Vagina (tissue), 2 donors: ENCODE measurements around the gene MTURN. TPM values are rescaled to one million over a fixed set of nuclear protein-coding genes. Genes with fewer than 3 reads are reported as not detected.

Experiments
- DNase-seq, 2 donors: peaks; one replicate each; pipeline ENCODE4 v3.0.0-alpha.2; 2017; ENCODE audit errors: extremely low spot score in 2 of 2
- H3K27ac ChIP-seq: fragments of 200-600 bp; sonication (generic); one replicate; pipeline ENCODE4 v1.5.1; 2019
- H3K27me3 ChIP-seq: fragments of 200-600 bp; sonication (generic); one replicate; pipeline ENCODE4 v1.5.1; 2019
- H3K36me3 ChIP-seq, 2 donors: fragments of 200-600 bp; sonication (generic); one replicate each; pipeline ENCODE4 v1.5.1; 2017 to 2019
- H3K4me1 ChIP-seq: fragments of 200-600 bp; sonication (generic); one replicate; pipeline ENCODE4 v1.5.1; 2019
- H3K4me3 ChIP-seq, 2 donors: fragments of 200-600 bp; sonication (generic); 1 replicate in 1 of 2; 2 replicates in 1 of 2; pipeline ENCODE4 v1.5.1; 2016 to 2019
- H3K9me3 ChIP-seq: fragments of 200-600 bp; sonication (generic); one replicate; pipeline ENCODE4 v1.5.1; 2019
- CTCF ChIP-seq, 3 experiments: fragments of 450-650 bp in 2 of 3; fragments of 200-600 bp in 1 of 3; sonication (generic) in 1 of 3; IDR thresholded peaks; one replicate each; pipeline ENCODE4 v1.5.1; 2017 to 2019; ENCODE audit warnings: antibody characterized with exemption in 3 of 3, mild to moderate bottlenecking in 2 of 3, moderate library complexity in 2 of 3
- POLR2A ChIP-seq, 2 donors: fragments of 450-650 bp; IDR thresholded peaks; one replicate each; pipeline ENCODE4 v1.6.1; 2017; ENCODE audit warnings: antibody characterized with exemption in 2 of 2, mild to moderate bottlenecking in 2 of 2, moderate library complexity in 2 of 2
- POLR2AphosphoS5 ChIP-seq, 2 donors: sonication (generic); formaldehyde crosslinking; IDR thresholded peaks; one replicate each; pipeline ENCODE4 v1.9.0; 2017; ENCODE audit warnings: antibody characterized with exemption in 2 of 2, mild to moderate bottlenecking in 2 of 2, low read depth in 1 of 2; ENCODE audit not compliant: insufficient read depth in 1 of 2
- intact Hi-C: fragments of 100-400 bp; cut with DNase I; formaldehyde crosslinking; loops from one replicate; pipeline ENCODE4 v1.15.1; 2023
- small RNA-seq: library from RNA; depleted of rRNA; stranded (forward); fragments of <200 nt; gene quantifications from one replicate; pipeline ENCODE3, GENCODE V24; 2016
- total RNA-seq: library from RNA; depleted of rRNA; stranded (reverse); fragments of >200 nt; gene quantifications from one replicate; pipeline ENCODE4 v1.2.3, GENCODE V29; 2016

MTURN gene
- total RNA-seq, 1 donor from 2014 or later, result 44.2 TPM

- H3K4me3 ChIP-seq, result no peak overlapping the region
- H3K4me1 ChIP-seq, result no peaks in the 10 kb centered on the region
- H3K27ac ChIP-seq, result no peak overlapping the region
- intact Hi-C loops, result no loop called here
- H3K36me3 ChIP-seq, result no peaks in the 10 kb centered on the region
- peak in 1 of 2 donors; percentile 2 for DNase-seq
- H3K9me3 ChIP-seq, result no peaks in the 10 kb centered on the region
- no peaks in the 10 kb centered on the region for H3K27me3 ChIP-seq
- no peak for TF ChIP-seq CTCF (IDR thresholded peaks at IDR 0.05)
- no peak for TF ChIP-seq POLR2A (IDR thresholded peaks at IDR 0.05)
- TF ChIP-seq POLR2AphosphoS5 (IDR thresholded peaks at IDR 0.05; ENCODE audit: insufficient read depth in 1 of 2, low read depth in 1 of 2), result no peak
Observed at GRCh38 chr7:30206491-30206890, 71.7 kb downstream of the MTURN start.

- no peak overlapping the region for H3K4me3 ChIP-seq
- H3K27ac ChIP-seq, result no peak overlapping the region
- H3K27me3 ChIP-seq, result no peaks in the 10 kb centered on the region
- DNase-seq, result peak; percentile 58 to 69
- no peaks in the 10 kb centered on the region for H3K4me1 ChIP-seq
- TF ChIP-seq CTCF (IDR thresholded peaks at IDR 0.05), result no peak
- TF ChIP-seq POLR2AphosphoS5 (IDR thresholded peaks at IDR 0.05; ENCODE audit: insufficient read depth in 1 of 2, low read depth in 1 of 2), result no peak
- no peak for TF ChIP-seq POLR2A (IDR thresholded peaks at IDR 0.05)
- intact Hi-C loops, result no loop called here
- no peaks in the 10 kb centered on the region for H3K9me3 ChIP-seq
- H3K36me3 ChIP-seq, result no peaks in the 10 kb centered on the region
Observed at GRCh38 chr7:30206942-30207341, 72.2 kb downstream of the MTURN start.

- Histone ChIP-seq H3K27ac (no peak overlapping the region), H3K36me3 (no peaks in the 10 kb centered on the region), H3K27me3 (no peaks in the 10 kb centered on the region), H3K9me3 (no peaks in the 10 kb centered on the region), H3K4me1 (no peaks in the 10 kb centered on the region), H3K4me3 (no peak overlapping the region)
- TF ChIP-seq POLR2AphosphoS5 (IDR thresholded peaks at IDR 0.05; ENCODE audit: insufficient read depth in 1 of 2, low read depth in 1 of 2) (no peak), POLR2A (IDR thresholded peaks at IDR 0.05) (no peak), CTCF (IDR thresholded peaks at IDR 0.05) (no peak)
- DNase-seq, result peak in 1 of 2 donors; percentile 55
- intact Hi-C loops, result no loop called here
Observed at GRCh38 chr7:30207376-30207775, 72.6 kb downstream of the MTURN start.

- intact Hi-C loops, result no loop called here
- TF ChIP-seq POLR2AphosphoS5 (IDR thresholded peaks at IDR 0.05; ENCODE audit: insufficient read depth in 1 of 2, low read depth in 1 of 2) (no peak), POLR2A (IDR thresholded peaks at IDR 0.05) (no peak), CTCF (IDR thresholded peaks at IDR 0.05) (no peak)
- Histone ChIP-seq H3K9me3 (no peaks in the 10 kb centered on the region), H3K4me1 (no peaks in the 10 kb centered on the region), H3K27ac (no peak overlapping the region), H3K27me3 (no peaks in the 10 kb centered on the region), H3K4me3 (no peak overlapping the region), H3K36me3 (no peaks in the 10 kb centered on the region)
- peak in 1 of 2 donors; percentile 34 for DNase-seq
Observed at GRCh38 chr7:30209951-30210350, 75.2 kb downstream of the MTURN start.

Small RNA genes lying within 50 kb of the gene (small RNA-seq; reads per million reads assigned to genes)
- gene RPS27P16, result not detected

Other genes with a start within 250 kb of the MTURN start
- gene SCRN1, start 145.2 kb upstream of the MTURN start, total RNA-seq, result 40.8 TPM
- gene FKBP14, start 108.3 kb upstream of the MTURN start, total RNA-seq, result 4.4 TPM
- 12.3 TPM for gene PLEKHA8, start 106.6 kb upstream of the MTURN start, total RNA-seq
- gene ZNRF2, start 149.6 kb downstream of the MTURN start, total RNA-seq, result 21.9 TPM